Germinal center (tissue), 1 donor: Measurements from ENCODE around the gene HRK.
A peak's percentile ranks its signal among the peaks of the same experiment; 100 is the strongest.

ENCODE experiments used
- DNase-seq: peaks from one replicate; pipeline ENCODE4 v3.0.0; 2012; ENCODE audit warnings: mixed read lengths, low spot score

The HRK gene

GRCh38 chr12:116864371-116865160 lies 16.7 kb downstream of the HRK start:
- DNase-seq, result no peak

DNA sequence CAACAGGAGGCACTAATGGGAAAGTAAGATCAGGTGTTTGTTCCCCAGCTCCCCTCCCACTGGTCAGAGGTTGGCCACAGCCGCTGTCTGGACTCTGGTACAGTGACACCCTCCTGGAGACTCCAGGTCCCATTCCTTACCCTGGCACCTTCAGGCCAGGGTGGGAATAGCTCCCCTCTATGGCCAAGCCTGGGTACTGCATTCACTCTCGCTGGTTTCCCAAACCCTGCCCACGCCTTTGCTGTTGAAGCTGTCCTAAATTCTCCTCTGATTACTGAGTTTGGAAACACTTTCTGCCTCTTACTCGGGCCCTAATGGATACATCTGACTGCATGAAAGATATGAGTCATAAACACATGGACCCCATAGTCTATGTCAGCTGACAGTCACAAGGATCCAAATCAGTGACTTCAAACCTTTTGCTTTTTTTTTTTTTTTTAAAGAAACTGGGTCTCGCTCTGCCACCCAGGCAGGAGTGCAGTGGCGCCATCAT lies 17.9 kb downstream of the HRK start:
- no peak for DNase-seq

DNA sequence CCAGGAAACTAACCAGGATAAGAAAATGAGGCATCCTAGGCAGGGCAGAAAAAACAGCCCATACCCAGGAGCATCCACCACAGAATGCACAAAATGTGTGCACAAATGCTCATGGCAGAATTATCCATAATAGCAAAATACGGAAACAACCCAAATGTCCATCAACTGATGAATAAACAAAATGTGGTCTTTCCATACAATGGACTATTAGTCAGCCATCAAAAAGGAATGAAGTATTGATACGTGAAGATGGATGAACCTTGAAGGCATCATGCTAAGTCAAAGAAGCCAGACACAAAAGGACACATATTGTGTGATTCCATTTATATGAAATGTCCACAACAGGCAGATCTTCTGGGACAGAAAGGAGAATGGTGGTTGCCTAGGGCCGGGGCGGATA lies 19.1 kb downstream of the HRK start:
- DNase-seq, result no peak

- peak; percentile 83 for DNase-seq
Measured at GRCh38 chr12:116861320-116861719, 19.9 kb downstream of the HRK start.

GRCh38 chr12:116860263-116860662 lies 21.0 kb downstream of the HRK start:
- no peak for DNase-seq

DNA sequence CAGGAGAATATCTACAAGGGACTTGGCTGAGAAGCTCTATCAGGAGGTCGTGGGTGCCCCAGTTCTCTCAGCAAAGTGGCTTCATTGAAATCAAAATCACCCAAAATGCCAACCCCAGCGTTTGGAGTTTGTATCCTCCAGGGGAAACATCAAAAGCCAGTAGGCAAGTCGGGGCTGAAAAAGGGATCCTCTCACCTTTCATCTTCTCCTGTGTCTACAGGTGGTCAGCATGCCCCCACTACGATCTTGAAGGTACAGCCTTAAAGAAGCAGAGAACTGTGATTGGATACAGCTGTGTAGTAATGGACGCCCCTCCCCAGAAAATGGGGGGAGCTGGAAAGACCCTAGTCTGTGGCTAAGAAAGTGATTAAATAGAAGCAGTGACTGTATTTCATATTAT lies 22.2 kb downstream of the HRK start:
- no peak for DNase-seq

- no peak for DNase-seq
Measured at GRCh38 chr12:116856729-116857128, 24.5 kb downstream of the HRK start.

DNA sequence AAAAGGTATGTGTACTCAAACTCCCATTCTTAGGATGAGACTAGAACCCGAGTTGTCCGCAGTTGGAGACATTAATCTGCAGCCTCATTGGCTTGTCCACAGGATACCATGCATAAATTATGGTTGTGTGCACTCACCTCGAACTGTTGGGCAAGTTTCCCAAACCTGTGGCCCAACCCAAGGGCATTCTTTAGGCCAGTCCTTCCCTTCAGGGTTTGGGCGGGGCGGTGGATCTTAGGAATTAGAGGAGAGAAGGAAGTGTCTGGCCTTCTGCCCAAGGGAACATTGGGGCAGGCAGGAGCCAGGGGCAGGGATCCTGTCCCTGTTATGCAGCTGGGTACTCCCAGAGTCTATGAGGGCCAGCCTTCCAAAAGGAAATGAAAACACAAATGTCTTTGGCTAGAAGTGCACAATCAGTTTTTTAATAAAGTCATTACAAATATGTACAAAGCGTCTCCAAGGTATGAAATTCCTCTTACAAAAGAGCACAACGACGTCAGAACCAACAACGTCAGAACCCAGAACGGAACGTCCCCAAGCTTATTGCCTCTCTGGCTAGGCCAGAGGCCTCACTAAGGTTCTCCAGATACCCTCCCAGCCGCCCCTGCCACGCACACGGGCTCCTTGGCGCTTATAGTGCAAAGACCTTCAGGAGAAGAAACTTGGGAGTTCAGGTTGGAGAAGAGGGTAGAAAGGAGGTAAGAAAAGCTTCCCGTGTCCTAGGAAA lies 25.3 kb downstream of the HRK start:
- no peak for DNase-seq

GRCh38 chr12:116853507-116853906 lies 27.7 kb downstream of the HRK start:
- no peak for DNase-seq

- DNase-seq, result no peak
Measured at GRCh38 chr12:116852303-116852702, 28.9 kb downstream of the HRK start.

GRCh38 chr12:116849216-116849615 lies 32.0 kb downstream of the HRK start:
- no peak for DNase-seq

DNA sequence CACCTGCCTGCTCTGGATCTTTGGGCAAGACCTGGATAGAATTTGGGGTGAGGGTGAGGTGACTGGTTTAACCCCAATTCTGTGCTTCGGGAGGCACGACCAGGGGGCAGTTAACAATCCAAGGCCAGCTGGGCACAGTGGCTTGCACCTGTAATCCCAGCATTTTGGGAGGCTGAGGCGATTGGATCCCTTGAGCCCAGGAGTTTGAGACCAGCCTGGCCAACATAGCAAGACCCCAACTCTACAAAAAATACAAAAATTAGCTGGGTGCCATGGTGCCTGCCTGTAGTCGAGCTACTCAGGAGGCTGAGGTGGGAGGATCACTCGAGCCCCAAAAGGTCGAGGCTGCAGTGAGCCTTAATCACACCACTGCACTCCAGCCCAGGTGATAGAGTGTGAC lies 38.2 kb downstream of the HRK start:
- no peak for DNase-seq

- DNase-seq, result no peak
Measured at GRCh38 chr12:116839287-116839830, 41.9 kb downstream of the HRK start.

- DNase-seq, result peak; percentile 70
Measured at GRCh38 chr12:116838365-116838764, 42.9 kb downstream of the HRK start.

DNA sequence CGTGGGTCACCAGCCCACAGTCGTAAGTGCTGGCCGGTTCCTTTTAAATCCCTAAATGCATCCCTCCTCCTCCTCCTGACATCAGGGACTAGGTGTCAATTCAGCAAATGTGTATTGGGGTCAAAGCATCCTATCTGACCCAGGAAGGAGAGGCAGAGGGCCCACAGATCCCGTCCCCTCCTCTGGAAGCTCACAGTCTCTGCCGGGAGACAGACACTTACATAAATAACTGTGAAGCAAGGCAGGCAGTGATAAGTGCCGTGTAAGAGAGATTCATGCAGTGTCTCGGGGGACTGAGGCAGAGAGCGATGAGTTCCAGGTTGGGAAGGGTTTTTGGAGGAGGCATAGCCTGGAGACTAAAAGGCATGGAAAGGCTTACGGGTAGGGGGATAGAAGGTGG lies 44.1 kb downstream of the HRK start:
- no peak for DNase-seq

DNA sequence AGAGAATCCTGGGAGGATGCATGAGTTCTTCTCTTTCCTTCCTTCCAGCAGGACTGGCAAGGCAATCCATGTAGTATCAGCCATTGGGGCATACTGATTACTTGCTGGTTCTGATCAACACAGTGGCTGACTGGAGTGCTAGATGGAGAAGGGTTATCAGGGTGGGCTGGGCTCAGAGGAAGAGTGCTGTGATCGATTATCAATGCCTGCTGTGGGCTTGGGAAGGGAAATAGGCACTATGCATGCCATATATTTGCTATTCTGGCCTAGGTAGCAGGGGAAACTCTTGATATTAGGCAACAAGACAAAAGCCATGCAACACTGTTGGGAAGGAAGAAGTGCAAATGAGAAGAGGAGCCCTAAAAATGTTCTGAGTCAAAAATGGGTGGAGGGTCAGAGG lies 45.8 kb downstream of the HRK start:
- DNase-seq, result no peak

GRCh38 chr12:116833474-116833873 lies 47.8 kb downstream of the HRK start:
- no peak for DNase-seq

- no peak for DNase-seq
Measured at GRCh38 chr12:116832353-116832752, 48.9 kb downstream of the HRK start.

- DNase-seq, result no peak
Measured at GRCh38 chr12:116827432-116827831, 53.8 kb downstream of the HRK start.

DNA sequence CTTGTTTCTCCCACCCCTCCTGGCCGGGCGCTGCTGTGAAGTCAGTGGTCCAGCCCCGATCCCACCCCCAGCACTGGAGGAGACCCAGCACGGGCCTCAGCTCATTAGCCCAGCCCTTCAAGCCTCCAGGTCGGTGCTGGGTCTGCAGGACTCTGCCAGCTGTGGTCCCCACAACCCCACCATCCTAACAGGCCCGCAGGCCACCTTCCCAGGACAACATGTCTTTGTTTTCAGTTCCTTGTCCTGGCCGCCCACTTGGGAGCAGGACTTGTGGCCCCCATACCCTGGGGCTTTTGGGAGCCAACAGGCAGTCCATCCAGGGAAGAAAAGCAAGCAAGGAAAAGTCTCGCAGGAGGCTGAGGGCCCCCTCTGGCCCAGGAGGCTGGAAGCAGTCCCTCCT lies 60.0 kb downstream of the HRK start:
- DNase-seq, result no peak

- DNase-seq, result no peak
Measured at GRCh38 chr12:116820064-116820656, 61.1 kb downstream of the HRK start.

DNA sequence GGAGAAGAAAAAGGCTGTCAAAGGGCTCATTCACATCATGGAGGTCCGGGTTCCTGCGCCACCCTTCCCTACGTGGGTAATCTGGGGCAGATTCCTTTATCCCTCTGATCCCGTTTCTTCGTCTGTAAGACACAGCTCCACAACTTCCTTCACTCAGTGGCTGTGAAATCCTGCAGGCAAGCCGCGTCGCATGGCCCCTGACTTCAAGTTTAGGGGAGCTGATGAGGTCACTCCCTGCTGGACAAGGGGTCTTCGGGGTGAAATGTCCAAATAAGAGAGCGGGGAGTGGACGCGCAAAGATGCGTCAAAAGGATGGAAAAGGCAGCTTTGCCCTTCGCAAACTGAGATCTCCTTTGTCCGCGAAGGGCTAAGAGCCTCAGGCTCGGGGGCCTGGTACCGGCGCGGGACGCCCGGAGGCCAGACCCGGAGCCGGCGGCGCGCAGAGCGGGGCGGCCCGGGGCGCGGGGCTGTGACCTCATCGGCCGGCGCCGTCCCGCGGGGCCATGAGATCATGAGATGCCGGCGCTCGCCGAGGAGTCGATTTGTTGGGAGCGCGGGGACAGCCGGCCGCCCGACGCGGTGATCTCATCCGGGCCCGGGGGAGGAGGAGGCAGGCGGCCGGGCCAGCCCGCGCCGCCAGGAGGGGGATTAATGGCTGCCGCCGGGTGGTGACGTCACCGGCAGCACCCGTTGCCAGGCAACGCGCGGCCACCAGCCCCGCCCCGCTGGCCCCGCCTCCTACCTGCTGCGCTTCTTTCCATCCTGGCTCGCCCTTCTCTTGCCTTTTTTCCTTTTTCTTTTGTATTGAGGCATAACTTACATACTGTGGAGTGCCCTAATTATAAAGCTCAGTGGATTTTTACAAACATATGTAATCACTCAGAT lies 62.1 kb downstream of the HRK start:
- DNase-seq, result peak; percentile 95
